Measurements from ENCODE around the gene UFSP1.

DNA sequence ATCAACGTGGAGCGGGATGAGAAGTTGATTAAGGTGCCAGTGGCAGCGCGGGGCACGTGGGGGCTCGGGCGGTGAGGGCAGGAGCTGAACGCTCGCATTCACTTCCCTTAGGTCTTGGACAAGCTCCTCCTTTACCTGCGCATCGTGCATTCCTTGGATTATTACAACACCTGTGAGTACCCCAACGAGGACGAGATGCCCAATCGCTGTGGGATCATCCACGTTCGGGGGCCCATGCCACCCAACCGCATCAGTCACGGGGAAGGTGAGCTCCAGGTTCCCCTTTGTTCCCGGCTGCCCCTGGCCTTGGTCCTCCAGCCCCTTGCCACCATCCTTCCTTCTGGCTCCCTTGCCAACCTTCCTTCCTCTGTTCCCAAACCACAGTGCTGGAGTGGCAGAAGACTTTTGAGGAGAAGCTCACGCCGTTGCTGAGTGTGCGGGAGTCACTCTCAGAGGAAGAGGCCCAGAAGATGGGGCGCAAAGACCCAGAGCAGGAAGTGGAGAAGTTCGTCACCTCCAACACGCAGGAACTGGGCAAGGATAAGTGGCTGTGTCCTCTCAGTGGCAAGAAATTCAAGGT is 2.5 kb downstream of the UFSP1 start:
- no peak for TF ChIP-seq POLR2A (IDR thresholded peaks at IDR 0.05; ENCODE audit: low read depth, low read length)
- TF ChIP-seq POLR2AphosphoS5 (IDR thresholded peaks at IDR 0.05; ENCODE audit: low read depth, low read length) = 0 out of 2 replicates have a peak, but pooled peaks have one; percentile 10
- no peak for TF ChIP-seq TAF1 (IDR thresholded peaks at IDR 0.05; ENCODE audit: borderline replicate concordance, low read depth, low read length)

Measured in GM12892 (cell line).